Progenitor cell of endocrine pancreas (in vitro differentiated cells): ENCODE results near the gene ADAMTS16. TPM values are rescaled to one million over a fixed set of nuclear protein-coding genes. Genes with fewer than 3 reads are reported as not detected.

Experiments used
- DNase-seq: peaks from one replicate; pipeline ENCODE4 v3.0.0; 2021; ENCODE audit warnings: low spot score; ENCODE audit not compliant: unreplicated experiment
- H3K27ac Mint-ChIP-seq: 2 replicates; pipeline ENCODE4 v1.8.0; 2021; ENCODE audit warnings: mild to moderate bottlenecking, moderate library complexity, mixed read lengths
- H3K27me3 Mint-ChIP-seq: 2 replicates; pipeline ENCODE4 v1.8.0; 2021; ENCODE audit warnings: mixed read lengths
- H3K36me3 Mint-ChIP-seq: 2 replicates; pipeline ENCODE4 v1.8.0; 2022; ENCODE audit warnings: mixed read lengths; ENCODE audit not compliant: insufficient read depth
- H3K4me1 Mint-ChIP-seq: 2 replicates; pipeline ENCODE4 v1.8.0; 2021; ENCODE audit warnings: low read depth, mixed read lengths
- H3K4me3 Mint-ChIP-seq: 2 replicates; pipeline ENCODE4 v1.8.0; 2021; ENCODE audit warnings: low read depth, mild to moderate bottlenecking, moderate library complexity, mixed read lengths
- H3K9me3 Mint-ChIP-seq: 2 replicates; pipeline ENCODE4 v1.8.0; 2021; ENCODE audit warnings: low read depth, mixed read lengths
- CTCF ChIP-seq: fragments of 200-600 bp; sonication (generic); IDR thresholded peaks from one replicate; pipeline ENCODE4 v1.5.0; 2021; ENCODE audit warnings: antibody characterized with exemption, mild to moderate bottlenecking; ENCODE audit not compliant: unreplicated experiment
- total RNA-seq: library from RNA; stranded (reverse); gene quantifications from 2 replicates; pipeline ENCODE4 v1.2.1, GENCODE V29; 2021

The ADAMTS16 gene
- total RNA-seq, 1 donor from 2014 or later, result 40.7 TPM

- no peak overlapping the region for H3K27ac Mint-ChIP-seq
- peaks cover 31% of the 10 kb centered on the region for H3K36me3 Mint-ChIP-seq
- no peak for DNase-seq
- no peak for TF ChIP-seq CTCF
- no peak overlapping the region for H3K4me3 Mint-ChIP-seq
- H3K4me1 Mint-ChIP-seq, result no peaks in the 10 kb centered on the region
- H3K27me3 Mint-ChIP-seq, result no peaks in the 10 kb centered on the region
- no peaks in the 10 kb centered on the region for H3K9me3 Mint-ChIP-seq
These were observed 59.4 kb downstream of the ADAMTS16 start for GRCh38 chr5:5199495-5199894.

GRCh38 chr5:5200133-5200532, 60.0 kb downstream of the ADAMTS16 start:
- TF ChIP-seq CTCF, result no peak
- Mint-ChIP-seq H3K9me3 (no peaks in the 10 kb centered on the region), H3K36me3 (peaks cover 32% of the 10 kb centered on the region), H3K4me1 (no peaks in the 10 kb centered on the region), H3K4me3 (no peak overlapping the region), H3K27me3 (no peaks in the 10 kb centered on the region), H3K27ac (no peak overlapping the region)
- DNase-seq, result no peak

GRCh38 chr5:5202321-5202720, 62.2 kb downstream of the ADAMTS16 start:
- H3K36me3 Mint-ChIP-seq, result peaks cover 45% of the 10 kb centered on the region

GRCh38 chr5:5203451-5203850, 63.3 kb downstream of the ADAMTS16 start:
- Mint-ChIP-seq H3K4me3 (no peak overlapping the region), H3K27me3 (no peaks in the 10 kb centered on the region), H3K9me3 (peaks cover 6% of the 10 kb centered on the region), H3K4me1 (no peaks in the 10 kb centered on the region), H3K36me3 (peaks cover 40% of the 10 kb centered on the region), H3K27ac (no peak overlapping the region)
- no peak for TF ChIP-seq CTCF
- DNase-seq, result no peak

More at GRCh38 chr5:5202321-5202720, 62.2 kb downstream of the ADAMTS16 start:
- Mint-ChIP-seq H3K4me1 (no peaks in the 10 kb centered on the region), H3K27ac (no peak overlapping the region), H3K4me3 (no peak overlapping the region), H3K9me3 (peaks cover 6% of the 10 kb centered on the region), H3K27me3 (no peaks in the 10 kb centered on the region)
- TF ChIP-seq CTCF, result no peak
- no peak for DNase-seq

GRCh38 chr5:5207828-5208227, 67.7 kb downstream of the ADAMTS16 start:
- H3K36me3 Mint-ChIP-seq, result peaks cover 28% of the 10 kb centered on the region
- no peaks in the 10 kb centered on the region for H3K27me3 Mint-ChIP-seq
- TF ChIP-seq CTCF, result no peak
- no peak for DNase-seq
- no peak overlapping the region for H3K27ac Mint-ChIP-seq
- peaks cover 7% of the 10 kb centered on the region for H3K4me1 Mint-ChIP-seq
- H3K4me3 Mint-ChIP-seq, result no peak overlapping the region
- H3K9me3 Mint-ChIP-seq, result peaks cover 6% of the 10 kb centered on the region
